HepG2 (cell line): Measurements from ENCODE around the gene CALM1.

ENCODE experiments used
- ARNT ChIP-seq: fragments of 450-650 bp; IDR thresholded peaks from 2 replicates; pipeline ENCODE4 v1.6.1; 2017
- ASH2L ChIP-seq: fragments of 300-600, 200-600 bp; sonication (generic); IDR thresholded peaks from 2 replicates; pipeline ENCODE4 v1.7.0; 2017; ENCODE audit warnings: low read depth, mild to moderate bottlenecking, moderate library complexity, mixed read lengths, low read length; ENCODE audit not compliant: insufficient read length
- CTCF ChIP-seq: sonication (generic); formaldehyde crosslinking; IDR thresholded peaks from 2 replicates; pipeline ENCODE4 v1.5.0; 2020; ENCODE audit warnings: mild to moderate bottlenecking, missing genetic modification reagents, moderate library complexity
- KDM6A ChIP-seq: IDR thresholded peaks from 2 replicates; pipeline ENCODE4 v1.6.1; 2016; ENCODE audit warnings: low read depth
- MAX ChIP-seq: IDR thresholded peaks from 2 replicates; pipeline ENCODE4 v1.6.1; 2012; ENCODE audit warnings: inconsistent platforms
- ONECUT2 ChIP-seq: sonication (generic); formaldehyde crosslinking; IDR thresholded peaks from 2 replicates; pipeline ENCODE4 v1.4.0; 2020; ENCODE audit warnings: missing genetic modification reagents
- REST ChIP-seq, 2 experiments: IDR thresholded peaks; 2 replicates each; pipeline ENCODE4 v1.6.1; 2011 to 2012; ENCODE audit warnings: low read length in 2 of 2, borderline replicate concordance in 1 of 2, low read depth in 1 of 2, mild to moderate bottlenecking in 1 of 2, moderate library complexity in 1 of 2
- SIN3A ChIP-seq: IDR thresholded peaks from 2 replicates; pipeline ENCODE4 v1.6.1; 2011; ENCODE audit warnings: low read depth, mild to moderate bottlenecking, control low read depth, low read length, borderline replicate concordance
- SMC3 ChIP-seq: IDR thresholded peaks from 2 replicates; pipeline ENCODE4 v1.6.1; 2011; ENCODE audit warnings: low read length, improper control_type of control experiment
- ZFAT ChIP-seq: sonication (generic); formaldehyde crosslinking; conservative IDR thresholded peaks from 2 replicates; pipeline ENCODE4 v1.8.1; 2023; ENCODE audit warnings: missing genetic modification reagents, inconsistent platforms
- ZFP1 ChIP-seq: IDR thresholded peaks from 2 replicates; pipeline ENCODE4 v1.6.1; 2016

DNA sequence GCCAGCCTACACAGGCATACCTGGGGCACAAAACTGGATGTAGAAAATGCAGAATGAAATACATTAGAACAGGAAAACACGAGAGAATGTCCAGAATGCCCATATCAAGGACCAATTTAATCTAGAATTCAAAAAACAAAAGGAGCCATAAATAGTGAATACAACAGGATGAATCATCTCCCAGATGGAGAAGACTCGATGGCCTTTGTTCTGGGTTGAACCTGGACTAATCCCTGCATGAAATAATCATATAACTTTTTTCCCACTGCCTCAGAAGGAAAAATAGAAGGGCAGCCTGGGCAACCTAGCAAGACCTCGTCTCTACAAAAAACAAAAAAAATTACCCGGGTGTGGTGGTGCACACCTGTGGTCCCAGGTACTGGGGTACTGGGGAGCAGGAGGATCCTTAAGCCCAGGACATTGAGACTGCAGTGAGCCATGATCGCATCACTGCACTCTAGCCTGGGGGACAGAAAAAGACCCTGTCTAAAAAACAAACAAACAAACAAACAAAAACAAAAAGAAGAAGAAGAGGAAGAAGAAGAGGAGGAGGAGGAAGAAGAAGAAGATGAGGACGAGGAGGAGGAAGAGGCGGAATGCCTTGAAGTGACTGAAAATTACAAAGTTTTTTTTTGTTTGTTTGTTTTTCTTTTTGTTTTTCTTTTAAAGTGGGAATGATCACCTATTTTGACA is 34.8 kb upstream of the CALM1 start:
- TF ChIP-seq KDM6A (CRISPR knock-in tag) (no peak), CTCF (CRISPR knock-in tag) (no peak), MAX (no peak), ARNT (no peak), SMC3 (no peak), ASH2L (no peak), ZFAT (CRISPR knock-in tag) (no peak), ONECUT2 (CRISPR knock-in tag) (no peak), SIN3A (no peak), REST (IDR thresholded peaks at IDR 0.05; ENCODE audit: borderline replicate concordance in 1 of 2, low read depth in 1 of 2, low read length in 2 of 2) (no peak), ZFP1 (CRISPR knock-in tag) (no peak)
